ENCODE data around the gene MPZL3. TPM values are rescaled to one million over a fixed set of nuclear protein-coding genes. Genes with fewer than 3 reads are reported as not detected.

MPZL3 gene
- total RNA-seq, 2 experiments from 2014 or later, result 83.9 to 84.1 TPM

DNA sequence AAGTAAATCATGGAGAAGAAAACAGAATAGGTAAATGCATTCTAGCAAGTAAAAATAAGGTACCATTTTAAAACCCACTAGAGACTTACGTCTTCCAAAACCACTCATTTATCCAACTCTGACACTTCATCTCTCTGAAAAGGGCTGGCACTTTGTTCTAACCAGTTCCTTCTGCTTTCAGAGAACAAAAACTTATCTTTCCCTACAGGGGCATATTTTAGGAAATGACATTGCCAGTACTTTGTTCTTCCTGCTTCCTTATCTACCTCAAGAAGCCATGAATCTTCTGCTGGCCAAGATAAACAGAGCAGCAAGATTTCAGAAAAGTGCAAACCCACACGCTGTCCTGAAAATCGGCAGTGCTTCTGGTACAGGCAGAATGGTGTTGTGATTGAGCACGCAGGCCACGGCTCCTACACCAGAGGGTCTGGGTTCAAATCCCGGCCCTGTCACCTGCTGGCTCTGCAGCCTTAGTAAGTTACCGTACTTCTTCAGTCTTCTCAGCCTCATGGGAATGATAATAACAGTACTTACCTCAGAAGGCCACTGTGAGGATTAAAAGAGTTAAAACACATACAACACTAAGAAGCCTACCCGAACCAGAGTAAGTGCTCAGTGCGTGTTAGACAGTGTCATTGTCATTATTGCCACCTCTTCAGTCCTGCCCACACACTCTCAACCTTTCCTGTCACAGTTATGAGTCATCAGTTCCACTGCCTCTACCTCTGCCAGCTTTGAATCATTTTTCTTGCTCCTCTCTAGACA, 11.0 kb downstream of the MPZL3 start:
- POLR2A ChIA-PET, result interaction anchor here (0.7 to 4.7 kb wide), 10 partner anchors 10 to 63 kb away, joined by 3 to 70 read pairs (median 5); partner anchors contain the start of genes JAML and MPZL3
- CTCF ChIA-PET, result interaction anchor here (1.0 to 2.7 kb wide), 4 partner anchors 14 to 54 kb away, joined by 3 to 18 read pairs (median 6); partner anchors contain the start of gene JAML

DNA sequence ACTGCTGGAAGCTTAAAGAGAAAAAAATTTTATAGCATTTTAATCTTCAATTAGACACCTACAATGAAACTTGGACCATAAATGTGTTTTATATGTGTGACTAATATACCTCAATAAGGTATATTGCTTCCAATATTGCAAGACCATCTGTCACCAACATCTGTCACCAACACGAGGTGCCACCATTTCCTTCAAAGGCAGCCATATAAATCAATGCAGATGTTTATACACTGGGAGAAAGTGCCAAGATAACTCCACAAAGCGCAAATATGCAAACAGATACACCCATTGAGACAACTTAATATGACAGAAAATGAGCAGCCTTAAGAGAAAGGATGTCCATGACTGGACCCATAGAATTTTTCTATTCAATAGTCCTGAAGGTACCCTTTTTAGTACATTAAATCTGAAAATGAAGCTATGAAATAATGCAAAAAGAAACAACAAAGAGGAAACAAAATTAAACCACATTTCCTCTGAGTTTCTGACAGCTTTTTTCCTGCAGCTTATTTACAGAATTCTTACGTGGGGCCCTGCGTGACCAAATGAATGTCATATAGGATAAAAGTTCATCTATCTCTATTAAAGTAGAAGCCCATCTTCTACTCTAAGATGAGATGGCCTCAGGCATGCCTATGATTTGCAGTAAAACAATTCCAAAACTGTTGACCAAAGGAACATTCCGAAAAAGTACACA, 12.5 kb downstream of the MPZL3 start:
- ChIA-PET POLR2A (interaction anchor here (1.1 to 4.7 kb wide), 5 partner anchors 12 to 38 kb away, joined by 4 to 70 read pairs (median 30); partner anchors contain the start of genes JAML and MPZL3), CTCF (interaction anchor here (0.9 to 1.2 kb wide), 4 partner anchors 11 to 41 kb away, joined by 3 to 5 read pairs (median 4); partner anchors contain the start of gene MPZL3)

DNA sequence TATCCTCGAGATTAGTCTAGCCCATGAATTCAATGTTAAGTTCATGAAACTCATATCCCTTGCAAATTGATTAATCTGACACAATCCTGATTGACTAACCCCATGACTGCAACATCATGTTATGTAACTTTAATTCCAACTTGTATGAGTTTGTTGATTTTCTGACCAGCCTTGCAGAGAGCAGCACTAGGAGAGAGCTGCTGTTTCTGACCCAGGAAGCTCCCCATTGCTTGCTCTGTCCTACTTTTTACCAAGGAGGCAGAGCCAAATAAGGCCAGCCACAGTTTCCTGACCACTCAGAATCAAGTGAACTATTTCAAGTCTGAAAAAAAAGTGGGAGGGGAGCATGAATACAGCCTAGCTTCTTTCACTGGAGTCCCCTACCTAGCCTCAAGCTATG, 13.2 kb downstream of the MPZL3 start:
- ChIA-PET CTCF (interaction anchor here (1.2 kb wide), 3 partner anchors 13 to 41 kb away, joined by 4 to 5 read pairs (median 5); partner anchors contain the start of gene MPZL3), POLR2A (interaction anchor here (0.8 to 4.7 kb wide), 5 partner anchors 12 to 37 kb away, joined by 4 to 70 read pairs (median 30); partner anchors contain the start of genes JAML and MPZL3)

DNA sequence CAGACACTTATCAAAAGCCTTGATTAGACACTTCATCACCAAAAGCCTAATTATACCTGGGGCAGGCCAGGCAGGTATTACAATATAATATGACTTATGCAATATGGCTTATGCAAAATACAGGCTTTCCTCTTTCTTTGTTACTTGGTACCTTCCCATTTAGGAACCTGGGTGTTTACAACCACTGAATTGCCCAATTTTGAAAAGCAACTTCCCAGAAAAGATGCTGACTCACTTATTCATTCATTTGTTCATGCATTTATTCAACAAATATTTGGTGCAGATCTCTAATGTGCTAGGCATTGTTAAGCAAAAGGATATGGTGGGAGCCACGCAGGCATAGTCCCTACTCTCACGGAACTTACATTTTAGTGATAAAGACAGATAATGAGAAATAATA, 13.7 kb downstream of the MPZL3 start:
- ChIA-PET POLR2A (interaction anchor here (0.8 to 4.7 kb wide), 5 partner anchors 13 to 36 kb away, joined by 4 to 70 read pairs (median 30); partner anchors contain the start of genes JAML and MPZL3), CTCF (interaction anchor here (1.2 kb wide), 1 partner anchor 14 kb away, joined by 5 read pairs; the partner anchor contains the start of gene MPZL3)

DNA sequence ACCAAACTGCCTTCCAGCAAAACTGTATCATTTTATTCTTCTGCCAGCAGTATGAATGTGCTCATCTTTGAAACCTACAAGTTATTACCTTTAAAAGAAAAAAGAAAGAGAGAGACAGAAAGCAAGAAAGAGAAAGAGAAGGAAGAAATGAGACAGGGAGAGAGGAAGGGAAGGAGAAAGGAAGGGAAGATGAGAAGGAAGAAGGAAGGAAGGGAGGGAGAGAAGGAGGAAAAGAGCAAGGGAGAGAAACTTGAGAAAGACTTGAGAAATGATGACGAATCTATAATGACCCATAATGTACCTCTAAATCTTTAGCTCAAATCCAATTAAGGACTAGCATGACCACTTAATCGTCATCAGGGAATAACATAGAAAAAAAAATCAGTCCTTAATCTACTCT, 16.0 kb downstream of the MPZL3 start:
- ChIA-PET POLR2A (interaction anchor here (0.7 to 1.1 kb wide), 3 partner anchors 10 to 19 kb away, joined by 3 to 9 read pairs (median 5); partner anchors contain the start of gene JAML), CTCF (interaction anchor here (1.5 kb wide), 1 partner anchor 11 kb away, joined by 5 read pairs; the partner anchor contains the start of gene JAML)

DNA sequence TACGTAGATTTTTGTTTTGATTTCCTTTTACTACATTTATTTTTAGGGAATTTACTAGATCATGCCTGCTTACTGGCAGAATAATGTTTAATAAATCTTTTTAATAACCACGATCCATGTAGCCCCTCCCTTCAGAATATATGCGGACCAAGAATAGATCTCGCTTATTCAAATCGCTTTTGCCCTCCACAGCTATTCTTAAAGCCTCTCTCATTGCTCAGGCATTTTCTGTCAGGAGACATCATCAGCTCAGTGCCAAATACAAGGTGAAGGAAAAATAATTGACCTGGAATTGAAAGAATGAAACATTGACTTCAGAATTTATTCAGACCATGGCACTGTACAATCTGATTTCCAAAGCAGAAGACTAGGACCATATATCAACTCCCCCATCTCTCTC, 17.3 kb downstream of the MPZL3 start:
- ChIA-PET CTCF (no interaction called here), POLR2A (no interaction called here)

DNA sequence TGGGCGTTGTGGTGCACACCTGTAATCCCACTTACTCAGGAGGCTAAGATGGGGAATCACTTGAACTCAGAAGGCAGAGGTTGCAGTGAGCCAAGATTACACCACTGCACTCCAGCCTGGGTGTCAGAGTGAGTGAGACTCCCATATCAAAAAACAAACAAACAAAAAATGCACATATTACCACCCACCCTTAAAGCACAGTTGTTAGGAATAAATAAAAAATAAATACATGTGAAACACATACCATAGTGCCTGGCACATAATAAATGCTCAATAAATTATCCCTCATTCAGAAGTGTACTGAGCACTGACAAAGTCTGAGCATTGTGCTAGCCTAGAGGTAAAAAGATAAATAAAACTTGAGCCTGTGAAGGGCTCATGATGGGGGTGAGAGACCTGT, 18.3 kb downstream of the MPZL3 start:
- POLR2A ChIA-PET, result no interaction called here
- CTCF ChIA-PET, result no interaction called here

DNA sequence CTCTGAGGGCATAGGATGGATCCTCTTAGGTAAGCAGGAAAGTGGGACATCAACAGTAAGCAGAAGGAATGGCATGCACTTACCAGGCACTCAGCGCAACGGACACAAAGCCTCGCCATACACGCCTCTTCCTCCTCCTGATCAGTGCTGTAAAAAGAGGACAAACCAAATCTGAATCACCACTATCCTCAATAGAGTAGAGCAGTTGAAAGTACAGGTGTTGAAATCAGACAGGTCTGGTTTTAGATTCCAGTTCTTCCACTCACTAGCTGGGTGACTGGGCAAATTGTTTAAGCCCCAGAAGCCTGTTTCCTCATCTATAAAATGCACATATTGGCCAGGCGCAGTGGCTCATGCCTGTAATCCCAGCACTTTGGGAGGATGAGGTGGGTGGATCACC, 18.8 kb downstream of the MPZL3 start:
- POLR2A ChIA-PET, result interaction anchor here (1.3 kb wide), 1 partner anchor 17 kb away, joined by 6 read pairs; no protein-coding TSS in a partner anchor

DNA sequence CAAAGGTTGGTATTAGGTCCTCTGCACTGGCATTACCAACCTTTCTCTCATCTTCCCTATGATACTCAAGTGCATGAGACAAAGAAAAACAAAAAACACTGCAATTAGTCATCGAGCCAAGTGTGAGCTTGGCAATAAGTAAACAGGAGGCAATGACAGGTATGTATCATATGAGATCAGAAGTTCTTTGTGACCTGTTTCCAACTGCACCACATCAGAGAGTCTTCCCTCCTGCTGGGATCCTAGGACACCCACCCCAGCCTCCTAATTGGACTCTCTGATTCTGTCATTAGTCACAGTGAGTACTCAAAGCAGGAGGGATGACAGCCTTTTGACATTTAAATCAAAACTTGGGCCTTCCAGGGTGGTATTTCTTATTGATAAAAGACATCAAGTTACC, 19.5 kb downstream of the MPZL3 start:
- ChIA-PET CTCF (no interaction called here), POLR2A (interaction anchor here (1.3 kb wide), 2 partner anchors 16 to 31 kb away, joined by 3 to 6 read pairs; no protein-coding TSS in a partner anchor)

More for the DNA sequence above, 18.8 kb downstream of the MPZL3 start:
- CTCF ChIA-PET, result no interaction called here

DNA sequence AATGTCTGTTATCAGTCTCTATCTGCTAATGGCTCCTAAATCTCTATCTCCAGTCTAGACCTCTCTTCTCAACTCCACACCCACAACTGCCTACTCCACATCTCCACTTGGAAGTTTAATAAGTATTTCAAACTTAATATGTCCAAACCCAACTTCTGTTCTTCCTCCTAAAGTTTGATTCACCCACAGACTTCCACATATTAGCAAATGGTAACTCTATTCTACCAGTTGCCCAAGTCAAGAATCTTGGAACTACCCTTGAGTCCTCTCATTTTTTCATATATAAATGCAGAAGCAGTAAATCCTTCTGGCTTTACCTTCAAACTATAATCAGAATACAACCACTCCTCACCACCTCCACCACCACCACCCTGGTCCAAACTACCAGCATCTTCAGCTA, 20.7 kb downstream of the MPZL3 start:
- ChIA-PET POLR2A (interaction anchor here (1.3 kb wide), 1 partner anchor 29 kb away, joined by 3 read pairs; no protein-coding TSS in a partner anchor), CTCF (no interaction called here)

DNA sequence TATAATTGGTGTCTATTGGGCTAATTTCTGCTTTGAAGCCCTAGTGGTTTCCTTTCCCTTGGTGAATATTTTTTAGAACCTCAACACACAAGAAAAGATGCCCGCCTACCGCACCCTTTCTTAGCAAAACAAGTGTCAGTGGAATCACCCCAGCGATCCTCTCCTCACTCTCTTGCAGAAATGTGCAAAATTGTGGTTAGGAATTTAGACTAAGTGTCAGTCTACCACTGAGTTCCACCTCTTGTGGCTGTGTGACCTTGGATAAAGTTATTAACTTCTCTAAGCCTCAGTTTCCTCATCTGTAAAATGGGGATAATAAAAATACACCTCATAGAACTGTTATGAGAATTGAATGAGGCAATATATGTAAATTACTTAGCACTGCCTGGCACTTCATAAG, 22.1 kb downstream of the MPZL3 start:
- ChIA-PET CTCF (interaction anchor here (1.1 to 2.0 kb wide), 2 partner anchors 11 to 31 kb away, joined by 3 to 9 read pairs; no protein-coding TSS in a partner anchor), POLR2A (interaction anchor here (1.2 to 1.3 kb wide), 2 partner anchors 9 to 12 kb away, joined by 3 to 4 read pairs; no protein-coding TSS in a partner anchor)

DNA sequence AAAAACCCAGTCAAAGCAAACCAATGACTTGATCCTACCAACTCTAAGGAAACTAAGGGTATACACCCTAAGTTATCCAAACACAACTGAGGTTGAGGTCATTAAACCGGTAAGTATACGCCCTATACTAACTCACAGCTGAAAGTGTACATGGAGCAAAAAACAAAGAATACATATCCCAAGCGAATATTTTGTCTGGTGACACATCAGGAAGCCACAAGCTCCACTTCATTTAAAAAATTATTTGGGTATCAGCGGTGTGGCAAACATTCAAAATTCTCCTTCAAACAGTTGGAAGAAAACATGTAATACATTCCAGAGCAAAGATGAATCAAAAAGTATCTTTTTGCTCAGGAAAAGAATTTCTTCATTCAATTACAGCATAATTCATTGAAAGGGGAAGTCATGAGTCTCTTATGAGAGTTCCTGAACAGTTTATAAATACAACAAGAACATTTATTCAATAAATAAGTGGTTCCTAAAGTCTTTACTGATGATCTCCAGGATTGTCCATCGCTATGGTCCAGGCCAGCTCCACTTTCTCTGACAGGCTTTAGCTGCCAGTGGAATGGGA, 22.8 kb downstream of the MPZL3 start:
- CTCF ChIA-PET, result interaction anchor here (2.0 kb wide), 1 partner anchor 30 kb away, joined by 9 read pairs; no protein-coding TSS in a partner anchor
- POLR2A ChIA-PET, result interaction anchor here (1.2 to 1.3 kb wide), 2 partner anchors 9 to 11 kb away, joined by 3 to 4 read pairs; no protein-coding TSS in a partner anchor

DNA sequence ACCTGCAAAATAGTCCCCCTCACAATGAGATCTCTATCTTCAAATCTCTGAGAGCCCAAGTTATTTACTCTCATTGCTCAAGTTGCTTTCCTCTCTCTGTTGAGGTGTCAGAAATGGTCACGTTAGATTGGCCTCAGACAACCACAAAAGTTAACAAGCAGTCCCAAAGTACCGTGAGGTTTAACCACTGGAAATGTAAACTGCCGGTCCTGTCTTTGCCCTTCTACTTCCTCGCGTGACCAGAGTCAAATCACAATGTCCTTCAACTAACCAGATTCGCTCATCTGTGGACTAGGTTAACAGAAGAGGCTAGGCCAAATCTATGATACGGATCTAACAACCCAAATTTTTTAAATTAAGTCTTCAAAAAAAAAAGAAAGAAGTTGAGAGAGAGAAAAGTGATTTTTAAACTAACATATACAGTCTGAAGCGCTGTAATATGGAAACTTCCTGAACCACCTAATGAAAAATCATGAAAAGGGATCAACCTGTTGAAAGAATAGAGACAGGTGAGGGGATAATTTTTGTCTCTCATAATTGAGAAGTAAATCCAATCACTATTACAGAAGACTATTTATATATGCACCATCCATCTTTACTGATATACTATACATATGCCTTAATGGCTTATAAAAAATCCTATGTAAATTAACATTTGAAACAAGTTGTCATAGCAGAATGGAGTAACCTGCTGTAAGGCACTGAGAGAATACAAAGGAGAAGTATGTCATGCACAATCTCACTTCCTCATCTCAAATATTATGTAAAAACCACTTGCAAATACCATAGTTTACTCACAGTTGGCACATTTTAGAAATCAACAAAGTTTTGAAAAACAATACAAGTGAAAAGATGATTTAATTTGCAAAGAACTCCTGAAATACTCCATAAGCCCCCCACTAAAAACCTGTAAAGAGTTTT, 24.0 kb downstream of the MPZL3 start:
- ChIA-PET CTCF (no interaction called here), POLR2A (interaction anchor here (1.2 to 4.2 kb wide), 3 partner anchors 10 to 77 kb away, joined by 4 to 70 read pairs (median 5); no protein-coding TSS in a partner anchor)

DNA sequence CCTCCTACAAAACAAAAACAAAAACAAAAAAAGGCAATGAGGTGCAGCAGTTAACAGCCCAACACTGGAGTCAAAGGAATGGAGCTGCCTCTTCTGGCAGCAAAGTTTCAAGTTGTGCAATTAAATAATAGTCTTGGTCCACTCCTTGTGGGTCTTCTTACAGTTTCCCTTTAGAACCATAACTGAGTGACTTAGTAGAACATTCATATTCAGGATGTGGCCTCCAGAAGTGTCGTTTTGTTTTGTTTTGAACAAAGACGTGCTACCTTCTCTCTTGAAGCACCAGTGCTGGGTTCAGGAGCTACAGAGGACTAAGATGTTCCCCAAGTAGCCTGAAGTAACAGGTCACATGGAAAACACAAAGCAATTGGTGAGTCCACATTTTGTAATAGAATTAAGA, 25.4 kb downstream of the MPZL3 start:
- ChIA-PET POLR2A (interaction anchor here (0.8 to 4.2 kb wide), 6 partner anchors 10 to 79 kb away, joined by 5 to 70 read pairs (median 7); no protein-coding TSS in a partner anchor), CTCF (interaction anchor here (0.7 to 3.6 kb wide), 5 partner anchors 9 to 80 kb away, joined by 3 to 24 read pairs (median 3); no protein-coding TSS in a partner anchor)

DNA sequence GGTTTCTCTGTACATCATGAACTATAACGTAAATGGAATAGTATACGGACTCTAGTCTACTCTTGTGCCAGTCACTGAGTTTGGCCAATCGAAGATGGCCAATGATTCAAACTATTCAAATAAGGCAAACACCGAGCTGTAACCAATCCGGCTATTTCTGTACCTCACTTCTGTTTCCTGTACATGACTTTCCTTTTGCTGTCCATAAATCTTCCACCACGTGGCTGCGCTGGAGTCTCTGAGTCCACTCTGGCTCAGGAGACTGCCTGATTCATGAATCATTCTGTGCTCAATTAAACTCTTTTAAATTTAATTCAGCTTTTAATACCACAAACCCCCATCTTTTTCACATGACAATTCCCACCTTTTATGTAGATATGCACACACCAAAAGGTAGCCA, 25.9 kb downstream of the MPZL3 start:
- ChIA-PET POLR2A (interaction anchor here (0.6 to 4.2 kb wide), 6 partner anchors 10 to 28 kb away, joined by 3 to 70 read pairs (median 7); no protein-coding TSS in a partner anchor), CTCF (interaction anchor here (0.8 to 3.6 kb wide), 5 partner anchors 8 to 28 kb away, joined by 3 to 24 read pairs (median 5); no protein-coding TSS in a partner anchor)

DNA sequence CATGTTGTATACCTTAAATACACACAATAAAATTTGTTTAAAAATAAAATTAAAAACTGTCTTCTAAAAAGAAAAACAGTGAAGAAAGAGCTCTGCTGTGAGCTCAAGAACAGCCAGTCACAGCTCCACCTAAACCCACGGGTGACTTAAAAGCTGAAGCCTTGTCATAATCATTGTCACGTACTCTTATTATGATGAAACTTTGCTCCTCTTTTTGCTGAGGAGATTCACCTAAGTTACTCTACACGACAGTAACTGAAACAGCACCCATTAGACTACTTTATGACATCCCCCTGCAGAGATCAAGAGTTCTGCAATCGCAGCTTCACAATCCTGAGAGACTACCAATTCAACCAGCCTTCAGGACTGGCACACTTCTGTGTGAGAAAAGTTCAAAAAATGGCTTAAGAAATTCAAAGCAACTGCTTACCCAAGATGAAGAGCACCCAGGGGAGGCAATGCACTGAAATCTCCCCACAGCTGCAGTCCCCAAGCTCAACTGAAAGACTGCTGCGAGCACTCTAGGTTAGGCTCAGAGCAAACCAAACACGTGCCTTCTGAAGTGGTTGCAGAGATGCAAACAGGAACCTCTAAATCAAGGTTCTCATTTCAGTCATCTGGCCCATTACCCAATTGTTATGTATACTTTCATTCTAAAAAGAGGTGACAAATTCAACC, 27.5 kb downstream of the MPZL3 start, which contains the start of gene JAML:
Gene JAML (minus strand): TSS at position 501 of the 678 bp plus-strand sequence. CDS start 10,145 bp downstream, outside the sequence.
- POLR2A ChIA-PET, result interaction anchor here (0.6 to 4.2 kb wide), 15 partner anchors 8 to 113 kb away, joined by 3 to 70 read pairs (median 6); partner anchors contain the start of gene MPZL3
- CTCF ChIA-PET, result interaction anchor here (0.6 to 3.6 kb wide), 10 partner anchors 8 to 117 kb away, joined by 3 to 24 read pairs (median 4); partner anchors contain the start of genes CD3D, CD3E and MPZL3

All from activated CD8-positive, alpha-beta memory T cell treated with anti-CD3 and anti-CD28 coated beads for 36 hours (primary cell).